Fibroblast of the aortic adventitia (primary cell): ENCODE data around the gene CPHXL2. TPM values are rescaled to one million over a fixed set of nuclear protein-coding genes. Genes with fewer than 3 reads are reported as not detected.

ENCODE experiments used
- DNase-seq: peaks from one replicate; pipeline ENCODE4 v3.0.0-alpha.2; 2010; ENCODE audit warnings: low read depth
- H3K4me3 ChIP-seq: 2 replicates; pipeline ENCODE4 v1.5.1; 2011; ENCODE audit warnings: low read depth, mild to moderate bottlenecking, control low read depth, low read length, moderate library complexity
- total RNA-seq: library from RNA; depleted of rRNA; stranded (reverse); fragments of >200 nt; gene quantifications from 2 replicates; pipeline ENCODE4 v1.2.3, GENCODE V29; 2012; ENCODE audit warnings: low replicate concordance
- TF ChIP-seq, protein P1 (sequence below): IDR thresholded peaks from 2 replicates; pipeline ENCODE4 v1.5.1; 2011; ENCODE audit warnings: mild to moderate bottlenecking, low read length, control low read depth, inconsistent platforms; ENCODE audit not compliant: insufficient read depth

The CPHXL2 gene
- total RNA-seq, 1 donor = not detected

DNA sequence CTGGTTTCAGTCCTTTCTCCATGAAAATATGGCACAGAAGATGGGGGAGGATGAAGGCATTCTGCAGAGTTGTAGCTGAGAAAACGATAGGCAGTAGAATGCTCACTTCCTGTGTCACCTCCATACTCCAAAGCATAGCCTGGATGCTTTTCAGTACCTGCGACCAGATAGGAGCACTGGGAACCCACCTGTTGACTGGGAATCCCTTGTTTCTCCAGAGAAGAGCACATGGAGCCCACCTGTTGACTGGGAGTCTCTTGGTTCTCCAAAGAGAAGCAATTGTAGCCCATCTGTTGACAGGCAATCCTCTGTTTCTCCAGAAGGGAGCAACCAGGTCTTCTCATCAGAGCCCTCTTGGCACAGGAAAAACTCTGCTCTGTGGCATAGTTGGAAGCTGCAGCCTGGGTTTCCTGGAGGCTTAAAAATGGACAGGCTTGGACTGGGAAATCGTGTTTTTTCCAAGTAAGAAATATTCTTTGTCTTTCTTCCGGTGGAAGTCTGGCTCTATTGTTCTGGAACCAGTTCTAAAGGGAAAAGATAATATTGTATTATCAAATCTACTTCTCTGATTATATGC is 16.0 kb downstream of the CPHXL2 start:
- peak; percentile 5 for DNase-seq
- no peak overlapping the region for H3K4me3 ChIP-seq
- TF ChIP-seq, protein P1, sequence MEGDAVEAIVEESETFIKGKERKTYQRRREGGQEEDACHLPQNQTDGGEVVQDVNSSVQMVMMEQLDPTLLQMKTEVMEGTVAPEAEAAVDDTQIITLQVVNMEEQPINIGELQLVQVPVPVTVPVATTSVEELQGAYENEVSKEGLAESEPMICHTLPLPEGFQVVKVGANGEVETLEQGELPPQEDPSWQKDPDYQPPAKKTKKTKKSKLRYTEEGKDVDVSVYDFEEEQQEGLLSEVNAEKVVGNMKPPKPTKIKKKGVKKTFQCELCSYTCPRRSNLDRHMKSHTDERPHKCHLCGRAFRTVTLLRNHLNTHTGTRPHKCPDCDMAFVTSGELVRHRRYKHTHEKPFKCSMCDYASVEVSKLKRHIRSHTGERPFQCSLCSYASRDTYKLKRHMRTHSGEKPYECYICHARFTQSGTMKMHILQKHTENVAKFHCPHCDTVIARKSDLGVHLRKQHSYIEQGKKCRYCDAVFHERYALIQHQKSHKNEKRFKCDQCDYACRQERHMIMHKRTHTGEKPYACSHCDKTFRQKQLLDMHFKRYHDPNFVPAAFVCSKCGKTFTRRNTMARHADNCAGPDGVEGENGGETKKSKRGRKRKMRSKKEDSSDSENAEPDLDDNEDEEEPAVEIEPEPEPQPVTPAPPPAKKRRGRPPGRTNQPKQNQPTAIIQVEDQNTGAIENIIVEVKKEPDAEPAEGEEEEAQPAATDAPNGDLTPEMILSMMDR = no peak

GRCh38 chr16:75660321-75660720 is 16.5 kb downstream of the CPHXL2 start:
- H3K4me3 ChIP-seq = no peak overlapping the region
- DNase-seq = no peak
- TF ChIP-seq, protein P1 = no peak

DNA sequence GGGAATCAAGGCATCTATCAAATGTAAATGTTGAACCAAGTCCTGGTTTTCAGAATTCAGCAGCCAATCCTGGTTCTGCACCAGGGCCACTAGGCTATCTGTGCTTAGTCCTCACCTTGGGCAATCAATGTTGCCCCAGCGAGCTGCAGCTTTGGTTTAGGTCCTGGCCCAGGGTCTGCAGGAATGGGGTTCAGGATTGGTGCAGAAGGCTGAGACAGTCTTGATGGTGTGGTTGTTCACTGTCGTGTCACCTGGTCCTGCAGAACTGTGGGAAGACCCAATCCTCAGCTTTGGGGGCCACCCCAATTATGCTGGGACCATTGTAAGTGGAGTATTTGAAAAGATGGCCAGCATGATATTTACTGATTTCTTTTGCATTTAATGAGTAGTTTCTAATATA is 18.6 kb downstream of the CPHXL2 start:
- TF ChIP-seq, protein P1 = no peak
- DNase-seq = no peak
- H3K4me3 ChIP-seq = no peak overlapping the region

- no peak overlapping the region for H3K4me3 ChIP-seq
- peak; percentile 77 for DNase-seq
- TF ChIP-seq, protein P1 = no peak
These were observed 22.9 kb downstream of the CPHXL2 start for GRCh38 chr16:75653922-75654321.

DNA sequence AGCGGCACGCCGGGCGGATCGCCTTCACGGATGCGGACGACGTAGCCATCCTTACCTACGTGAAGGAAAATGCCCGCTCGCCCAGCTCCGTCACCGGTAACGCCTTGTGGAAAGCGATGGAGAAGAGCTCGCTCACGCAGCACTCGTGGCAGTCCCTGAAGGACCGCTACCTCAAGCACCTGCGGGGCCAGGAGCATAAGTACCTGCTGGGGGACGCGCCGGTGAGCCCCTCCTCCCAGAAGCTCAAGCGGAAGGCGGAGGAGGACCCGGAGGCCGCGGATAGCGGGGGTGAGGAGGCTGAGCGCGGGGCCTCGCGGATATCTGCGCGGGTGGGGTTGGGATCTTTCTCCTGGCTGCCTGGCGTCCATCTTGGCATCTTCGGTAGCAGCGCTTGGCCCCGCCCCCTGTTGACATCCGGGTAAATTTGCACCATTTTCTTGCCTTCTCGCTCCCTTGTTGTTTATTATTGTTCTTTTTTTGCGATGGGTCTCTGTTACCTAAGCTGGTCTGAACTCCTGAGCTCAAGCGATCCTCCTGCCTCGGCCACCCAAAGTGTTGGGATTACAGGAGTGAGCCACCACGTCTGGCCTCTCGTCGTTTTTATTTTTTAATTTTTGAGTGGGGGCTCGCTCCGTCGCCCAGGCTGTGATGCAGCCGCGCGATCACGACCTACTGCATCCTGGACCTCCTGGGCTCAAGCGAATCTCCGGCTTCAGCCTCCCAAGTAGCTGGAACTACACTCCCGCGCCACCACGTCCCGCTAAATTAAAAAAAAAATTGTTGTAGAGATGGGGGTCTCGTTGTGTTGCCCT is 28.3 kb downstream of the CPHXL2 start:
- TF ChIP-seq, protein P1 = no peak
- H3K4me3 ChIP-seq = peak overlapping the region; percentile 99
- DNase-seq = peak; percentile 67

DNA sequence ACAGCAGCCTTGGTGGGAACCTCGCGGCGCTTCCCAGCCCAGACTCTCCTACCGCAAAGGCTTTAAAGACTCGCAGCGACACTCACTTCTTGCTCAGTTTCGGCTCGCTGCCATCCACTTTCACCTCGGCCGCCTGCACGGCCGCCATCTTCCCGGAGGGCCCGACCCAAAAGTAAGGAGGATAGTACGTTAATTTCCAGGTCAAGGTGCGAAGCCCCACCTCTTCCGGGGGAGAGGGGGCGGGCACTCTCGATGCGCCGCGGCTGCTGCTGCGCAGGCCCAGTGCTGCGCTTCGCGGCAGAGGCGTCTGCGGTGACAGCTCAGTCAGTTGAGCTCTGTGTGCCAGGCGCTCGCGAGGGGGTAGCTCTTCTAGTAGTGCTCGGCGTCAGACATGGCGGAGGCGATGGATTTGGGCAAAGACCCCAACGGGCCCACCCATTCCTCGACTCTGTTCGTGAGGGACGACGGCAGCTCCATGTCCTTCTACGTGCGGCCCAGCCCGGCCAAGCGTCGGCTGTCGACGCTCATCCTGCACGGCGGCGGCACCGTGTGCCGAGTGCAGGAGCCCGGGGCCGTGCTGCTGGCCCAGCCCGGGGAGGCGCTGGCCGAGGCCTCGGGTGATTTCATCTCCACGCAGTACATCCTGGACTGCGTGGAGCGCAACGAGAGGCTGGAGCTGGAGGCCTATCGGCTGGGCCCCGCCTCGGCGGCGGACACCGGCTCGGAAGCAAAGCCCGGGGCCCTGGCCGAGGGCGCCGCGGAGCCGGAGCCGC is 29.1 kb downstream of the CPHXL2 start, which contains the start of the genes KARS1 and TERF2IP:
TSS of gene KARS1 (minus strand) at position 174 of the 773 bp plus-strand sequence. CDS start at position 148, 26 bp downstream.
TSS of gene TERF2IP (plus strand) at position 282 of the 773 bp plus-strand sequence. CDS start at position 392, 110 bp downstream.
- H3K4me3 ChIP-seq = peak within 1 kb of the TSS; percentile 99
- TF ChIP-seq, protein P1 = no peak
- DNase-seq = peak; percentile 87
